ENCODE measurements around the gene RCOR2. TPM values are rescaled to one million over a fixed set of nuclear protein-coding genes. Genes with fewer than 3 reads are reported as not detected.

RCOR2 gene
- total RNA-seq, 1 donor from 2014 or later = 18.8 TPM

- Histone ChIP-seq H3K4me1 (ENCODE audit: insufficient read depth, low read length) (peaks cover 18% of the 10 kb centered on the region), H3K36me3 (ENCODE audit: insufficient read depth, low read length) (no peaks in the 10 kb centered on the region), H3K4me2 (ENCODE audit: low read length) (no peak overlapping the region), H3K27ac (ENCODE audit: low read depth, low read length) (no peak overlapping the region), H3K9me3 (ENCODE audit: insufficient read depth, low read depth, low read length) (no peaks in the 10 kb centered on the region), H3K9ac (ENCODE audit: low read length) (no peak overlapping the region), H3K27me3 (ENCODE audit: insufficient read depth, low read length) (no peaks in the 10 kb centered on the region), H3K4me3 (ENCODE audit: insufficient read depth, low read depth, low read length) (no peak overlapping the region), H4K20me1 (ENCODE audit: insufficient read depth, low read length) (peaks cover 97% of the 10 kb centered on the region), H3K79me2 (ENCODE audit: insufficient read depth, low read length) (peaks cover 92% of the 10 kb centered on the region), H2AFZ (ENCODE audit: low read depth, low read length) (no peak overlapping the region)
- H3K36me3 Mint-ChIP-seq (ENCODE audit: low read depth, unreplicated experiment) = peaks cover 6% of the 10 kb centered on the region
- no peak overlapping the region for H3K27ac Mint-ChIP-seq (ENCODE audit: unreplicated experiment)
- H3K4me1 Mint-ChIP-seq (ENCODE audit: low read depth, unreplicated experiment) = peaks cover 34% of the 10 kb centered on the region
- FAIRE-seq (no peak), DNase-seq (ENCODE audit: low read depth) (no peak)
- no peaks in the 10 kb centered on the region for H3K27me3 Mint-ChIP-seq (ENCODE audit: low read depth, unreplicated experiment)
- H3K9me3 Mint-ChIP-seq (ENCODE audit: unreplicated experiment) = no peaks in the 10 kb centered on the region
- TF ChIP-seq CTCF (IDR thresholded peaks at IDR 0.05; ENCODE audit: insufficient read depth, low read depth, low read length) (no peak), EZH2 (IDR thresholded peaks at IDR 0.05; ENCODE audit: insufficient read depth, low read length) (no peak)
- H3K4me3 Mint-ChIP-seq (ENCODE audit: unreplicated experiment) = no peak overlapping the region
Observed at GRCh38 chr11:63872800-63873197, 44.2 kb downstream of the RCOR2 start.

GRCh38 chr11:63871962-63872799, 44.8 kb downstream of the RCOR2 start:
- DNase-seq (ENCODE audit: low read depth) (peak; percentile 89), FAIRE-seq (peak; percentile 76)
- Histone ChIP-seq H2AFZ (ENCODE audit: low read depth, low read length) (no peak overlapping the region), H3K27me3 (ENCODE audit: insufficient read depth, low read length) (no peaks in the 10 kb centered on the region), H3K4me1 (ENCODE audit: insufficient read depth, low read length) (peaks cover 18% of the 10 kb centered on the region), H3K4me2 (ENCODE audit: low read length) (peak overlapping the region; percentile 56), H3K36me3 (ENCODE audit: insufficient read depth, low read length) (no peaks in the 10 kb centered on the region), H3K4me3 (ENCODE audit: insufficient read depth, low read depth, low read length) (no peak overlapping the region), H3K9me3 (ENCODE audit: insufficient read depth, low read depth, low read length) (no peaks in the 10 kb centered on the region), H3K79me2 (ENCODE audit: insufficient read depth, low read length) (peaks cover 92% of the 10 kb centered on the region), H3K9ac (ENCODE audit: low read length) (no peak overlapping the region), H4K20me1 (ENCODE audit: insufficient read depth, low read length) (peaks cover 97% of the 10 kb centered on the region), H3K27ac (ENCODE audit: low read depth, low read length) (no peak overlapping the region)
- no peak overlapping the region for H3K4me3 Mint-ChIP-seq (ENCODE audit: unreplicated experiment)
- H3K9me3 Mint-ChIP-seq (ENCODE audit: unreplicated experiment) = no peaks in the 10 kb centered on the region
- H3K27ac Mint-ChIP-seq (ENCODE audit: unreplicated experiment) = no peak overlapping the region
- TF ChIP-seq EZH2 (IDR thresholded peaks at IDR 0.05; ENCODE audit: insufficient read depth, low read length) = no peak
- TF ChIP-seq CTCF (IDR thresholded peaks at IDR 0.05; ENCODE audit: insufficient read depth, low read depth, low read length) = peak; percentile 28
- H3K36me3 Mint-ChIP-seq (ENCODE audit: low read depth, unreplicated experiment) = peaks cover 6% of the 10 kb centered on the region
- peaks cover 37% of the 10 kb centered on the region for H3K4me1 Mint-ChIP-seq (ENCODE audit: low read depth, unreplicated experiment)
- H3K27me3 Mint-ChIP-seq (ENCODE audit: low read depth, unreplicated experiment) = no peaks in the 10 kb centered on the region

Measured in astrocyte (in vitro differentiated cells and primary cell).